NB4 (cell line): ENCODE measurements around the gene PABPN1L.

Source experiments
- CTCF ChIP-seq: IDR thresholded peaks from one replicate; pipeline ENCODE4 v1.5.1; 2012; ENCODE audit warnings: low read depth, low read length
- MAX ChIP-seq: IDR thresholded peaks from 2 replicates; pipeline ENCODE4 v1.6.1; 2011; ENCODE audit warnings: low read depth, low read length
- MYC ChIP-seq: IDR thresholded peaks from 2 replicates; pipeline ENCODE4 v1.6.1; 2011; ENCODE audit warnings: low read depth, low read length
- POLR2A ChIP-seq: IDR thresholded peaks from 2 replicates; pipeline ENCODE4 v1.6.1; 2011; ENCODE audit warnings: mild to moderate bottlenecking; ENCODE audit not compliant: insufficient read length; ENCODE audit errors: extremely low read depth

- TF ChIP-seq CTCF (no peak), POLR2A (no peak), MAX (no peak), MYC (no peak)
Observed at GRCh38 chr16:88906020-88906419, 39.6 kb upstream of the PABPN1L start.
